CD4-positive, alpha-beta T cell treated with Interferon alpha-2 for 1 hour (primary cell): ENCODE results near the gene AK9.

Experiments used
- DNase-seq, 2 donors: peaks; one replicate each; pipeline ENCODE4 v3.0.0-alpha.2; 2020 to 2022

AK9 gene

DNA sequence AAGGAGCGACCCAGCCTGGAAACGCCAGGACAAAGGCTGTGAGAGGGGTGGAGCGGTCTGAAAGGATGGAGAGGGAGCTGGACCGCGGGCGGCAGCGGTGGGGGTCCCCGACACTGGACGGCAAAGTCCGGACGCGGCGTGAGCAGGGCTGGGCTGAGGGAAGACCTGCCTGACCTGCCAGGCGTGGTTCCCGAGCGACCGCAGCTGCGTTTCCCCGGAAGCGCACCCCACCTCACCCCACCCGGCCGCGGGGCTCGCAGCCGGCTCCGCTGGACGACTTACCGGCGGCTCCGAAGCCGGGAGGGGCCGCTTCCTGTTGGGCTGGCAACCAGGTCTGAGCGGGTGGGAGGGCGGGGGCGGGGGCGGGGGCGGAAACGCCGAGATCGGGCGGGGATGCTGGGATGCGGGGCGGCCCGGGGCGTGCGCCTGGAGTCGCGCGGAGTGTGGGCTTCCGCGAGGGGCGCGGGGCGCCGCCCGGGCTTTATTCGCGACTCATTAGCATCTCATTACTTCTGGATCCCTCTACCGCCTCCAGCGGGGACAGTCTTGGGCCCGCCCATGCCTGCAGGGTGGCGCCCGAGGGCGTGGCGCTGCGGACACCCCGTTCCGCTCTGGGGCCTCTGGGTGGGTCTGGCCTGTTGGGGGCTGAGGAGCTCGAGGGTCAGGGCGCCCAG is 235.4 kb downstream of the AK9 start, which contains the start of gene MICAL1:
MICAL1 (minus strand) TSS at position 336 of the 674 bp plus-strand sequence. CDS start 1,576 bp downstream, outside the sequence.
- DNase-seq: peak; percentile 81

DNA sequence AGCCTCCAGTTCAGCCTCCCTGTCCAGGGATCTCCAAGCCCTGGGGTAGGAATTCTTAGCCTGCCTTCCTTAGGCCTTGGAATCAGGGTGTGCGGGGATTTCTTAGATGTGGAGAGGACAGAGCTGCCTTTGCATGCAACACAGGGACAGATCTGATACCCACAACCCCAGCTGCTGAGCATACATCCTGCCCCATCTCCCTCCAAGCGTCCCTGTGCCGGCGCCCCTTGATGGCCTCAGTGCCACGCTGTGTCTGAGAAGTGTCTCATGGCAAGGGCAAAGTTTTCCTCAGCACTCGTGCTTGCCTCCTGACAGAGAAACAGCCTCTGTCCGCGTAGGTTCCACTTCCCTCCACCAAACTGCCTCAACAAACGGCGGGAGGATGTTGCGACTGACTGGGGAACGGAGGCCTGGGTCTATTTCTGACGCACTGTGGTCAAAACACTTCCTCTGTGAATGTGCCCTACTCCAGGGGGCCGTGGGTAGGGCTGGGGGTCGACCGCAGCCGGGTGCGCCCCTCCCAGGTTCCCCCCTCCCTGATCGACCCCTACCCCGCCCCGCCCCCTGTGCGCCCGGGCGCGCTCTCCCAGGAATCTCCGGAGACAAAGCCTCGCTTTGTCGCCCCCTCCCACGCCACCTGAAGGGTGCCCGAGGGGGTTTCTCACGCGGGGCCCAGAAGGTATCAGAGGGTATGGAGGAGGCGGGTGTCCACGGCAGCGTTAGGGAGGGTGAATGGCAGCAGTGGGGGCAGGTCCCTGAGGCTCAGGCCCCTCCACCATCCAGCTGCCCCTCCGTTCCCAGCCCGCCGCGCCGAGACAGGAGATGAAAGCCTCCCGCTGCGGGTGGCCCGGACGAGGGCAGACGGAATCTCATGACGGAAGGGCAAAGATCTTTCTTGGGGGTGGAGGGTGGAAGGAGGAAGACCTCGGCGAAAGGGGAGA is 236.2 kb downstream of the AK9 start:
- DNase-seq: peak; percentile 74 to 80

DNA sequence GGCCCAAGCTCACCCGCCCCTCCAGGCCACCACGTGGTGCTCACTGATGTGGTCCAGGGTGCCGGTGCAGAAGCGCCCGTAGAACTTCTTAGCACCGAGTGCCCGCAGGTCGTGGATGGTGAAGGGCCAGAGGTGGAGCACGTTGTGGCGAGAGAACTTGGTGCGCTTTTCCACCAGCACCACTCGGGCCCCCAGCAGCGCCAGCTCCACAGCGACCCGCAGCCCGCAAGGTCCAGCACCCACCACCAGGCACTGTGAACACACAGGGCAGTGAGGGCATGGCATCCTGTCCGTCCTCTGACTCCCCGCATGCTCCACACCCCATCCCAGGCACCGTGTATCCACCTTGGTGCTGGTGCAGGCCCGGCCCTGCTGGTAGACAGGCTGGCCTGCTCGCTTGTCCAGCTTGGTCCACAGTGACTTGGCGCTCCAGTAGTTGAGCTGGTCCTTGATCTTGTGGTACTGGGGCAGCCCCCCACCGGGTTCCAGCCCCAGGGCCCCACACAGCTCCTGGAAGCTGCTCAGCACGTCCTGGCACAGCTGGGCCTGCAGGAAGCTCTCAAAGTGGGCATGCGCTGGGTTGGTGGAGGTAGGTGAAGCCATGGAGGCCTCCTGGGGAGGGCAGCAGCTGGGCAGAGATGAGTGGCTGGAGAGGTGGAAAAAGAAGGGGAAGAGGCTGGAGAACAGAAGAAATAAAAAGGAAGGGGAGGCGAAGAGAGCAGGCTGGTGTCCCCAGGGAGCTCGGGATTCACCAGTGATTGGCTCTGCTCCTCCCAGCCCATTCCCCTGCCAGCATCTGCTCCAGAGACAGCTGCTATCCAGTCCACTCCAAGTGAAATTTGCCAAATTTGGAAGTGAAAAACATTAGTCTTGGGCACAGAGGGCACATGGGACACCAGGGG is 237.2 kb downstream of the AK9 start:
- no peak for DNase-seq

DNA sequence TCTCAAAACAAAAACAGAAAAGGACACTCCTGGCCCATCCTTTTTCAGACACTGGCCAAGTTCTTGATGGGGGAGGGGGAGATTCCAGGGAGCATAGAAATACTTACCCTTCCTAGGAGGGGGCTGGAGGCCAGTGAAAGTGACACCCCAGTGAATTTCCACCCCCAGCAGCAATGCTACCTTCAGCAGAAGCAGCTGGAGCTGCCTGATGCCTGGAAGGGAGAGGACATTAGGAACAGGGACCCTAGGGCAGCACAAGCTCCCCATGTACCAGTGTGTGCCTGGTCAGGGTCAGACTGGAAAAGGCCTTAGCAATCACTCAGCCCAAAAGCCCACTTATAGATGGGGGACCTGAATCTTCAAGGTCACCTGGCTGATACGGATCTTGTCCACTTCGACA is 237.8 kb downstream of the AK9 start:
- no peak for DNase-seq

DNA sequence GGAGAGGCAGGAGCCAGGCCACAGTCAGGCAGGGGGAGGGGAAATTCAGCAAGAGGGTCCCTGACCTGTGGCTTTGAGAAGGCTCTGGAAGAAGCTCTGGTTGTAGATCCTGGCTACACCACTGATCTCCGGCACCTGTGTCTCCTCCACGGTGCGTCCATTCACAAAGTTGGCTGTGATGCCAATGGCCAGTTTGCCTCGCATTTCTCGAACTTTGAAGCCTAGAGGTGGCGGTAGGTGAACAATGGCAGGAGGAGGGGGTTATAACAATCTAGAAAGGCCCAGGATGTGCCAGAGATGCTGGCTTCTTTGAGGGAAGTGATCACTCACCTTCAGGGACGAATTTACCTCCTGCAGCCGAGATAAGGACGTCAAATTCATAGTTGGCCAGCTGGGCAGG is 238.8 kb downstream of the AK9 start:
- DNase-seq: no peak

DNA sequence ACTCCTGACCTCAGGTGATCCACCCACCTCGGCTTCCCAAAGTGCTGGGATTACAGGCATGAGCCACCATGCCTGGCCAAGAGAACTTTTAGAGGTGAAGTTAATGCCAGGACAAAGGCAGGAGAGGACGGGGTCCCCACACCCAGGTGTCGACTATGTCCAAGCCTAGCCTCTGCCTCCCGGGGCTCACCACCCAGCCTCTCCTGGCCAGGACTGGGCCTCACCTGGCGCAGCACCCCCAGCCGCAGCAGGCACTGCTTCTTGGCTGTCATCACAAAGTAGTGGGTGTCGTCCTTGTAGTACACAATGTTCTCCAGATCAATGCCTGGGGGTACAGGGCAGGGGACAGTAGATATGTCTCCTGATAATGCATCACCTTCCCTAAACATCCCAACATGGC is 239.6 kb downstream of the AK9 start:
- no peak for DNase-seq

DNA sequence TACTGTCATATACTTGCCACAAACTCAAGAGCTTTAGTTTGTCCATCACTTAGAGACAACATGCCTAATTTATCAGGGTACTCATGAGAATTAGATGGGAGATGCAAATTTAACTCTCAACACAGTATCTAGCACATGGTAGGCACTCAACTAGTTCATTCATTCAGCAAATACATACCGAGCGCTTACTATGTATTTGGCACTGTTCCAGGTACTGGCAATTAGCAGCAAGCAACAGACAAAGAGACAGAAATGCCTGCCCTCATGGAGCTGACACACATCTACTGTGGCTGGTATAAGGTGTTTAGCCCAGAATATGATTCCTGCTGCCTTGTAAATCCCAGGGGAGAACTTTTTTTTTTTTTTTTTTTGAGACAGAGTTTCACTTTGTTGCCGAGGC is 240.2 kb downstream of the AK9 start:
- DNase-seq: no peak

DNA sequence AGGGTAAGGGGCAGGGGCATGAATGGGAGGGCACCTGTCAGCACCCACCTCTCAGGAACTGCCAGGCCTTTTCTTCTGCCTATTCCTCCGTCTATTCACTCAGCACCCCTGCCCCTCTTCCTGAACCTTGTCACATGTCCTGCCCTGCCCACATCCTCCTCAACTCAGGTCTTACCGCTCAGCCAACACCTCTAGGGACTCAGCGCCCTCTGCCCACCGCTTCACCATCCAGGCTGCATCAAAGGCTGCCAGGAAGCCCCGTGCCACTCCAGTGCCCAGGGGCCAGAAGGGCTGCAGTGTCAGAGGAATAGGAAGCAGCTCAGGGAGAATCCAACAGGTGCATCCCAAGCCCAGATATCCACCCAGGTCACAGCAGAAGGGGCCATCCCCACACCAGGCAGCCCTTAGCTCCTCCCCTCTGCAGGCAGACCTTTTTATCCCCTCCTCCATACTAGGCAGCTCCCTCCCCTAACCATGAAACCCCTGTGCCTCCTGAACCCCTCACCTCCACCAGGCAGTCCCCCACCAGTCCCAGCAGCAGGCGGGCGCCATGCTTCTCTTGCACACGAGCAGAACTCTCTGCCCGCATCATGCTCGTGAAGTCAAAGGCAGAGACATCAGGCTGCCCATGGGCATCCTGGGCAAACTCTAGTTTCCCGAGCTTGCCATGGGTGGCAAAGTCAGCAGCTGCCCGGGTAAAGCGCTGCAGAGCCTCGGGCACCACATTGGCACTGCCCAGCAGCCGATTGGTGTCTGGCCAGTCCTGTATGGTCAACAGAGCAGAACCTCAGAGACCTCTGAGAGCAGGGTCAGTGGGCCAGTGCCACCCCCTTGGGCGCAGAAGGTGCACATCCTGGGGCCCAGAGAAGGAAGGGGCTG is 241.0 kb downstream of the AK9 start:
- DNase-seq: peak; percentile 20 to 46

DNA sequence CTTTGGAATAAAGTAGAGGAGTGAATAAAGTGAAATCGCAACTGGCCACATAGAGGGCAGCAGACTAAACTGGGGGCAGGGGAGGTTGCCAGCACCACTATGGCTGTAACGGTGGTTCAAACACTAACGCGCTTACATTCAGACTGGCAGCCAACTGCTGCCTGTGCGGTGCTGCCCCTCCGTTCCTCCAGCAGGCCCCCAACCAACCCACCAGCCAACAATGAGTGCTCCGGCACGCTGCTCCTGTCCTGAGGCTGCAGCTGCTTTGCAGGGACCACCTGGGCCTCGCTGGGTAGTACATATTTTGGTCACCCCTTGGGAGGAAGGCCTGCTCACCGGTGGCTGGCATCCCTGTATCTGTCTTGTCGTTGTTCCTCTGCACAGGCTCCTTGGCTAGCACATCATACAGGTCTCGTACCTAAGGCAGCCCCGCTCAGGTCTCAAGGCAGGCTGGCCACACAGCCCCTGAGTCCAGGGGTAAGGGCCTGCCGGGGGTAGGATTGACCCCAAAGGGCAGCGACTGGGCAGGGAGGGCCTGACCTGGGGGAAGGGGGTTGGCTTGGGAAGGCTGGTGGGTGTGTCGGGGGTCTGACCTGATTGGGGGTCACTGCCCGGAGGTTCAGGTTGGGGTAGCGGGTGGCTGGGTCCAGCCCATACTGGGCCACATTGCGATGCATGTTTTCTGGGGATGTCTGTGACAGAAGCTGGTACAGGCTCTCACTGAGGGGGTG is 241.8 kb downstream of the AK9 start:
- no peak for DNase-seq

DNA sequence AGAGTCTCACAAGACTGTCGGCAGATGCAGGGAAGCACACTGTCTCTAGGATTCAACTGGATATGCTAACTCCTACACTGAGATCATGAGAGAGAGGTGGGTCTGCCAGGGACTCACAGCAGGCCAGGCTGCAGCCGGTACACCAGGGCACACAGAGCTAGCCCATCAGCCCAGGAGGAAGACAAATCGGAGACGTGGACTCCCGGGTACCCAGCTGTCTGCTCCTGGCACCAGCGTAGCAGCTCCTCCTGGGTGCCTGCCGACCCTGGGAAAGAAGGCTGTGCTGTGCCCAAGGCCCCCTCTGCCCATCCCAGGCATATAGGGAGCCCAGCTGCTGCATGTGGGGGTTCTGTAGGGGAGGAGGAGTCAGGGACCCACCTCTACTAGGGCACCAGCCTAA is 242.4 kb downstream of the AK9 start:
- DNase-seq: no peak

DNA sequence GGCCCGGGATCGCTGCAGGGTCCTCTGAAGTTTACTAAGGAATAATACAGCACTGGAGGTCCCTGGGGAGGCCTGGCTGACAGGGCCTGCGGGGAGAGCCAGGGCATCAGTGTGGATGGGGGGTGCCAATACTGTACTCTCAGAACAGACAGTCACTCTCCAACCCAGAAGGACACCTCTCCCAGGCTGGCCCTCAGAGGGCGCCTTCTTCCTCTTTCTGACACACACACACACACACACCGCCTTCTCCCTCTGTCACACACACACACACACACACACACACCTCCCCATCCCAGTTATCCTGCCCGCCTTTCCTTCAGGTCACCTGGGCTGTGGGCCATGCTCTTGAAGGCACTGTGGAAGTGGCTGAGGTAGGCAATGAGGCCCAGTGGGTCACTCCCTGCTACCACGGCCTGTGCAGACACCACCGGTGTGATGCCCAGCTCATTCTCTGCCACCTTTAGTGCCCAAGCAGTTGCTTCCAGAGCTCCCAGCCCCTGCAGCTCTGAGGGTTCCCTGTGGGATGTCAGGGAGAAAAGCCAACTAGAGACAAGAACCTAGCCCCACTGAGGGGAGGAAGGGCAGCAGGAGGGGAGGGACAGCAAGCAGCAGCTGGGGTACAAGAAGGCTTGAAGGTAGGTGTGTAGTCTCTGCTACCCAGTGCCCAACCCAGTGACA is 243.0 kb downstream of the AK9 start:
- peak in 1 of 2 donors; percentile 26 for DNase-seq

DNA sequence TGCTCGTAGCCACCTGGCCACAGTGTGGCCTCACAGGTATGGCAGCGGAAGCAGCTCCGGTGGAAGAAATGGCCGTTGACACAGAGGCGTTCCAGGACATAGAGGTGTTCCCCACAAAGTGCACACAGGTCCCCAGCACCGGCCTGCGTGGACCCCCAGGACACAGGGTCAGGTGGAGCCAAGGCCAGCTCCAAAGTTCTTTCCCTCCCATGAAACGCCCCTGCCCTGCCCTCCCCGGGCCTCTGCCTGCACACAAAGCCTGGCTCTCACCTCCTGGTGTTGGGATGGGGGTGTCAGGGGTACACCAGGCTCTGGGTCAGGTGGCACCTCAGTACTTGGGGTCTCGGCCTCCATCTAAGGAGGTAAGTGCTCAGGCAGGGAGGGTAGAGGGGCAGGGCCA is 243.9 kb downstream of the AK9 start:
- DNase-seq: no peak

DNA sequence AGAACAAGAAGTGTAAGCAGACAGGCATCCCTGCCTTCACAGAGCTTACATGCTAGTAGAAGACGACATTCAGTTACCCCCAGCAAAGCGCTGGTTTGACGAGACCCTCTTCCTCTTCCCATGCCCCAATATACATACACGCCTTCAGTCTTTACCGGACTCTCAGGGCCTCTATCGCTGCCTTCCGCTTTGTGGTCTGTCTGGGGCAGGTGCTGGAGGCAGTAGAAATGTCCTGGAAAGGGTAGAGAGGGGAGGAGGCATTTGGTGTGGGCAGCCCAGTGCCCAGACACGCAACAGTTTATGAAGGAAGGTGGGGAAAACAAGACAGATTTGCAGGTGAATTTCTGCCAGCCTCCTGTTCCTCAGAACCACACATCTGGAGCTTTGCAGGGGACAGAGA is 244.5 kb downstream of the AK9 start:
- no peak for DNase-seq

DNA sequence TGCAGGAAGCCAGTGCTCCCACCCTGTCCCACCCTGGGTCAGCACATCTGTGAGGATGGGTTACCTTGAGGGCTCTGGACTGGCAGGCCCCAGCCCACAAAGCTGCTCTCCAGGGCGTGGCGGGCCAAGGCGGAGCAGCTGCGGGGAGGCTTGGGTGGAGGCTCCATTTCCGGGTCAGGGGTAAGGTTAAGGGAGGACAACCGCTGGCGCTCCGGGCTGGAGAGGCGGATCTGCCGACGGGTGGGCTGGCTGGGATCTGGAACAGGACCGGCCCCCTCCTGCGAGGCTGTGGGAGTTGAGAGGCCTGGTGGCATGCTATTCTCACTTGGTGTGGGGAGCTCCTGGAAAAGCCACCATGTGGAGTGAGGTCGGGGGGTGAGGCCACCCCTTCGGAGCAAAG is 244.9 kb downstream of the AK9 start:
- DNase-seq: no peak

DNA sequence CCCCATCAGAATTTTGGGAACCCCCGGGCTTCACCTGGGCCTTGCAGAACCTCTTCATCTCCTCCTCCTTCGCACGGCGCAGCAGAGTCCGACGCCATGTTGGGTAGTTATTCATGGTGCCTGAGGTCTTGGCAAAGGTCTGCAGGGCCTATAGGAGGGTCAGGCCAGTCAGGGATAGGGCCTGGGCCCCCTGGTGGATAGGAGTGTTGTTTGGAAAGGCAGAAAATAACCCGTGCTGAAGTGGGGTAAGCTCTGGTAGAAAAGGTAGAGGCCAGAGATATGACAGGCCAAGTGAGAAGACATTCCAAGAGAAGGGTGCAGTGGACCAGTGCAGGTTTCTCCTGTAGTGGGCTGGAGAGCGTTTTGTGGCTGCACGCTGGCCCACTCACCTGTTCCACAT is 245.6 kb downstream of the AK9 start:
- DNase-seq: no peak

DNA sequence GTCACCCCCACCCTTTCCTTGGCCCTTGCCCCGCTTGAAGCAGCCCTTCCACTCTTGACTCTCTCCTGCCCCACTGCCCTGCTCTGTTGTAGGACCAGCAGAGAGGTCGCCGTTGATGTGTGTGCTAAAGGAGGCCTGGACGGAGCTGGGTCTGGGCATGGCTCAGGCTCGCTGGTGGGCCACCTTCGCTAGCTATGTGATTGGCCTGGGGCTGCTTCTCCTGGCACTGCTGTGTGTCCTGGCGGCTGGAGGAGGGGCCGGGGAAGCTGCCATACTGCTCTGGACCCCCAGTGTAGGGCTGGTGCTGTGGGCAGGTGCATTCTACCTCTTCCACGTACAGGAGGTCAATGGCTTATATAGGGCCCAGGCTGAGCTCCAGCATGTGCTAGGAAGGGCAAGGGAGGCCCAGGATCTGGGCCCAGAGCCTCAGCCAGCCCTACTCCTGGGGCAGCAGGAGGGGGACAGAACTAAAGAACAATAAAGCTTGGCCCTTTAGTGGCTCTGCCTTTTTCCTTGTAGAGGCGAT is 247.5 kb downstream of the AK9 start:
- no peak for DNase-seq
